Astrocyte (in vitro differentiated cells and primary cell): ENCODE measurements around the gene KCNMA1. TPM values are rescaled to one million over a fixed set of nuclear protein-coding genes. Genes with fewer than 3 reads are reported as not detected.

Experiments
- DNase-seq: peaks from one replicate; pipeline ENCODE4 v3.0.0-alpha.2; 2010; ENCODE audit warnings: low read depth
- FAIRE-seq: peaks from 2 replicates; lab custom pipeline; 2011; peaks lifted over from hg19 to GRCh38; lab: Jason Lieb, UNC
- H2AFZ ChIP-seq: 2 replicates; pipeline ENCODE4 v1.6.0; 2012; ENCODE audit warnings: low read depth, low read length, inconsistent platforms
- H3K27ac ChIP-seq: 2 replicates; pipeline ENCODE4 v1.5.1; 2011; ENCODE audit warnings: low read depth, low read length, inconsistent platforms
- H3K27me3 ChIP-seq: 2 replicates; pipeline ENCODE4 v1.6.0; 2011; ENCODE audit warnings: low read length, inconsistent platforms; ENCODE audit not compliant: insufficient read depth
- H3K36me3 ChIP-seq: 2 replicates; pipeline ENCODE4 v1.5.1; 2011; ENCODE audit warnings: low read length, inconsistent platforms; ENCODE audit not compliant: insufficient read depth
- H3K4me1 ChIP-seq: 2 replicates; pipeline ENCODE4 v1.5.1; 2011; ENCODE audit warnings: low read length, inconsistent platforms; ENCODE audit not compliant: insufficient read depth
- H3K4me2 ChIP-seq: 2 replicates; pipeline ENCODE4 v1.6.0; 2012; ENCODE audit warnings: low read length, inconsistent platforms
- H3K4me3 ChIP-seq: 2 replicates; pipeline ENCODE4 v1.5.1; 2011; ENCODE audit warnings: low read depth, mild to moderate bottlenecking, low read length, inconsistent platforms; ENCODE audit not compliant: insufficient read depth
- H3K79me2 ChIP-seq: 2 replicates; pipeline ENCODE4 v1.6.0; 2012; ENCODE audit warnings: mild to moderate bottlenecking, low read length, inconsistent platforms; ENCODE audit not compliant: insufficient read depth
- H3K9ac ChIP-seq: 2 replicates; pipeline ENCODE4 v1.6.0; 2012; ENCODE audit warnings: mild to moderate bottlenecking, low read length, inconsistent platforms
- H3K9me3 ChIP-seq: 2 replicates; pipeline ENCODE4 v1.5.1; 2012; ENCODE audit warnings: low read depth, mild to moderate bottlenecking, low read length, inconsistent platforms; ENCODE audit not compliant: insufficient read depth
- H4K20me1 ChIP-seq: 2 replicates; pipeline ENCODE4 v1.6.0; 2012; ENCODE audit warnings: low read length, inconsistent platforms; ENCODE audit not compliant: insufficient read depth
- H3K27ac Mint-ChIP-seq: one replicate; pipeline ENCODE4 v1.8.0; 2021; ENCODE audit warnings: mild to moderate bottlenecking, mixed read lengths; ENCODE audit not compliant: unreplicated experiment
- H3K27me3 Mint-ChIP-seq: one replicate; pipeline ENCODE4 v1.8.0; 2021; ENCODE audit warnings: low read depth, mixed read lengths; ENCODE audit not compliant: unreplicated experiment
- H3K36me3 Mint-ChIP-seq: one replicate; pipeline ENCODE4 v1.8.0; 2021; ENCODE audit warnings: low read depth, mixed read lengths; ENCODE audit not compliant: unreplicated experiment
- H3K4me1 Mint-ChIP-seq: one replicate; pipeline ENCODE4 v1.8.0; 2021; ENCODE audit warnings: low read depth, mixed read lengths; ENCODE audit not compliant: unreplicated experiment
- H3K4me3 Mint-ChIP-seq: one replicate; pipeline ENCODE4 v1.8.0; 2021; ENCODE audit warnings: mild to moderate bottlenecking, moderate library complexity, mixed read lengths; ENCODE audit not compliant: unreplicated experiment
- H3K9me3 Mint-ChIP-seq: one replicate; pipeline ENCODE4 v1.8.0; 2021; ENCODE audit warnings: mild to moderate bottlenecking, mixed read lengths; ENCODE audit not compliant: unreplicated experiment
- EZH2 ChIP-seq: IDR thresholded peaks from 2 replicates; pipeline ENCODE4 v1.6.1; 2012; ENCODE audit warnings: mild to moderate bottlenecking, low read length, inconsistent platforms; ENCODE audit not compliant: insufficient read depth
- total RNA-seq: library from RNA; stranded (reverse); gene quantifications from 2 replicates; pipeline ENCODE4 v1.2.1, GENCODE V29; 2021
- TF ChIP-seq, protein P1 (sequence below): IDR thresholded peaks from 2 replicates; pipeline ENCODE4 v1.5.1; 2011; ENCODE audit warnings: low read depth, mild to moderate bottlenecking, inconsistent platforms, low read length, moderate library complexity; ENCODE audit not compliant: insufficient read depth

KCNMA1 gene
- total RNA-seq, 1 donor from 2014 or later: 45.8 TPM

DNA sequence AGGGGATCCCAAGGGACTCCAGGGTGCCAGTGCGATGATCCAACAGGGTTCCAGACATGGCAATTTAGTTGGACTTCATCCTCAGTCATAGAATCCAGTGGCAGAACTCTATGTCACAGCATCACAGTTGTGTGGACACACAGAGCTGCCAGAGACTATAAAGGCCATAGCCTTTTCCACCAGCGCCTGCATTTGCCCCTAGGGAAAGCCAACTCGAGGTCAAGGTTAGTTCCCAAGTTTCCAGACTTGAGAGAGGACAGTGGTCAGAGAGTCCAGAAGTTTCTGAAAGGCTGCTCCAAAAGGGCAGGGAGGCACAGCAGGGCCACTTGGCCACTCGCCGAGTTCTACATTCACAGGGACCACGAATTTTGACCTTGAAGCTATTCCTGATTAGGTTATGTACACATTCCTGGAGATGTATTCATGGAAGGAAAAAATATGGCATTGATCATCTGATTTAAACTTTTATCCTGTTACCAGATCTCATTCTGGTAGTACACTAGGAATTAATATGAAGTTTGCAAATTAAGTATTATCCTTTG, 170.1 kb downstream of the KCNMA1 start:
- Mint-ChIP-seq H3K4me1 (peaks cover 5% of the 10 kb centered on the region), H3K27ac (no peak overlapping the region), H3K9me3 (no peaks in the 10 kb centered on the region), H3K27me3 (no peaks in the 10 kb centered on the region), H3K4me3 (no peak overlapping the region), H3K36me3 (peaks cover 4% of the 10 kb centered on the region)
- H3K36me3 ChIP-seq: no peaks in the 10 kb centered on the region
- H3K27me3 ChIP-seq: no peaks in the 10 kb centered on the region
- no peaks in the 10 kb centered on the region for H3K9me3 ChIP-seq
- H3K4me2 ChIP-seq: no peak overlapping the region
- TF ChIP-seq EZH2: no peak
- TF ChIP-seq, protein P1, sequence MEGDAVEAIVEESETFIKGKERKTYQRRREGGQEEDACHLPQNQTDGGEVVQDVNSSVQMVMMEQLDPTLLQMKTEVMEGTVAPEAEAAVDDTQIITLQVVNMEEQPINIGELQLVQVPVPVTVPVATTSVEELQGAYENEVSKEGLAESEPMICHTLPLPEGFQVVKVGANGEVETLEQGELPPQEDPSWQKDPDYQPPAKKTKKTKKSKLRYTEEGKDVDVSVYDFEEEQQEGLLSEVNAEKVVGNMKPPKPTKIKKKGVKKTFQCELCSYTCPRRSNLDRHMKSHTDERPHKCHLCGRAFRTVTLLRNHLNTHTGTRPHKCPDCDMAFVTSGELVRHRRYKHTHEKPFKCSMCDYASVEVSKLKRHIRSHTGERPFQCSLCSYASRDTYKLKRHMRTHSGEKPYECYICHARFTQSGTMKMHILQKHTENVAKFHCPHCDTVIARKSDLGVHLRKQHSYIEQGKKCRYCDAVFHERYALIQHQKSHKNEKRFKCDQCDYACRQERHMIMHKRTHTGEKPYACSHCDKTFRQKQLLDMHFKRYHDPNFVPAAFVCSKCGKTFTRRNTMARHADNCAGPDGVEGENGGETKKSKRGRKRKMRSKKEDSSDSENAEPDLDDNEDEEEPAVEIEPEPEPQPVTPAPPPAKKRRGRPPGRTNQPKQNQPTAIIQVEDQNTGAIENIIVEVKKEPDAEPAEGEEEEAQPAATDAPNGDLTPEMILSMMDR: no peak
- H3K9ac ChIP-seq: no peak overlapping the region
- H2AFZ ChIP-seq: no peak overlapping the region
- FAIRE-seq: no peak
- peaks cover 10% of the 10 kb centered on the region for H4K20me1 ChIP-seq
- H3K4me1 ChIP-seq: no peaks in the 10 kb centered on the region
- no peak overlapping the region for H3K4me3 ChIP-seq
- no peak overlapping the region for H3K27ac ChIP-seq
- no peaks in the 10 kb centered on the region for H3K79me2 ChIP-seq
- no peak for DNase-seq

DNA sequence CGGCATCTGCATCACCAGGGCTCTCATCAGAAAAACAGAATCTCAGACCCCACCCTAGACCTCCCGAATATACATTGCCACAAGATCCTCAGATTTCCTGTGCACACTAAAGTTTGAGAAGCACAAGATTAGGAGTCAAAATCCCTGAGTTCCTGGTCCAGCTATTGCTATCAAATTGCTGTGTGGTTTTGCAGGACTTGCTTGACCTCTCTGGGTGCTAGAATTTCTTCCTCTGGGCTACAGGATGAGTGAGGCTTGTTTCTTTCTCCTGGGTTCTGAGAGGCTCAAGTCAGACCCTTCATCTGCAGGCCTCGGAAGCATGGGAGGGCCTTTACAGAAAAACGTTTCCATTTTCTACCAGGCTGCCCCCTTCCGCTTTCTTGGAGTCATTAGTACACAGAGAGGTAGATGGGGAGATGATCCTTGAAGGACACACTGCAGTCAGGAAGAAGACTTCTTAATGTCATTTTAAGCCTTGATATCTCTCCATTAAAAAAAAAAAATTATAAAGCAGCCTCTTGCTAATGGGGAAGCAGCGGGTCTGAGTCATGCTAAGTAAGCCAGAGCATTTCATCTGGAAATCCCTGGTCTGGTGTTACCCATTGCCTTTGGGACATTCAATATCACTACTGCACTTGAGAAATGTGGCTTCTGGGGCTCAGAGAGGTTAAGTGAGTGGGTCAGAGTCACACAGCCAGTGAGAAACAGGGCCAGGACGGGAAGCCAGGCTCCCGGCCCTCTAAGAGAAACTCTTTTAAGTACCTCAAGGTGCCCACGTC, 173.5 kb downstream of the KCNMA1 start:
- H3K27me3 Mint-ChIP-seq: no peaks in the 10 kb centered on the region
- Histone ChIP-seq H4K20me1 (peaks cover 7% of the 10 kb centered on the region), H3K27me3 (no peaks in the 10 kb centered on the region), H3K4me1 (no peaks in the 10 kb centered on the region), H2AFZ (no peak overlapping the region), H3K27ac (no peak overlapping the region), H3K9me3 (no peaks in the 10 kb centered on the region), H3K79me2 (no peaks in the 10 kb centered on the region), H3K9ac (no peak overlapping the region), H3K36me3 (no peaks in the 10 kb centered on the region), H3K4me3 (no peak overlapping the region), H3K4me2 (no peak overlapping the region)
- peak overlapping the region; percentile 21 for H3K4me3 Mint-ChIP-seq
- H3K9me3 Mint-ChIP-seq: no peaks in the 10 kb centered on the region
- peaks cover 14% of the 10 kb centered on the region for H3K4me1 Mint-ChIP-seq
- peak; percentile 23 for DNase-seq
- FAIRE-seq: no peak
- TF ChIP-seq, protein P1: no peak
- TF ChIP-seq EZH2: no peak
- no peak overlapping the region for H3K27ac Mint-ChIP-seq
- H3K36me3 Mint-ChIP-seq: peaks cover 4% of the 10 kb centered on the region

DNA sequence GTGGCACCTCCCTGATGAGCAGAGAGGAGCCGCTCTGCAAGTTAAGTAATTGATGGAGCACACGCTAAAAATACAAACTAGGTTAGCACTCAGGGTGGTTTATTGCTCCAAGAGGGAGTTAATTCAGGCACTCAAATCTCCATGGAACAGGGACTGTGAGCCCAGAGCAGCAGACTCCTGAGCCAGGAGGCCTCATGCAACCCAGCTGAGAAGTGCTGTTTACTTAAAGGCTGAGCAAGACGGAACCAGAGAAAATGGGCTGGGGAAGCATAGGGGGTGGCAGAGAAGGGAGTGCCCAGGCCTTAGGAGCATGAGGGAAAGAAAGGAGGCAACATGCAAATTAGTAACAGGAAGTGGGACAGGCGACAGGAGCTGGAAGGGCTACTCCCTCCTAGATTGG, 174.1 kb downstream of the KCNMA1 start:
- Histone ChIP-seq H4K20me1 (peaks cover 7% of the 10 kb centered on the region), H3K4me3 (no peak overlapping the region), H3K27me3 (no peaks in the 10 kb centered on the region), H3K36me3 (no peaks in the 10 kb centered on the region), H3K79me2 (no peaks in the 10 kb centered on the region), H3K9ac (no peak overlapping the region), H2AFZ (no peak overlapping the region), H3K4me2 (no peak overlapping the region), H3K27ac (no peak overlapping the region), H3K4me1 (no peaks in the 10 kb centered on the region), H3K9me3 (no peaks in the 10 kb centered on the region)
- TF ChIP-seq, protein P1: no peak
- TF ChIP-seq EZH2: no peak
- DNase-seq (no peak), FAIRE-seq (no peak)
- Mint-ChIP-seq H3K9me3 (no peaks in the 10 kb centered on the region), H3K36me3 (peaks cover 4% of the 10 kb centered on the region), H3K27me3 (no peaks in the 10 kb centered on the region), H3K4me1 (peaks cover 20% of the 10 kb centered on the region), H3K4me3 (peak overlapping the region; percentile 4), H3K27ac (no peak overlapping the region)
